NCI-H748 treated with DMSO at 0.1 percent for 48 hours (cell line): ENCODE data around the gene ZBTB16.

ENCODE experiments used
- DNase-seq: peaks from one replicate; lab custom pipeline; 2025; lab: John Stamatoyannopoulos, UW

The ZBTB16 gene

DNA sequence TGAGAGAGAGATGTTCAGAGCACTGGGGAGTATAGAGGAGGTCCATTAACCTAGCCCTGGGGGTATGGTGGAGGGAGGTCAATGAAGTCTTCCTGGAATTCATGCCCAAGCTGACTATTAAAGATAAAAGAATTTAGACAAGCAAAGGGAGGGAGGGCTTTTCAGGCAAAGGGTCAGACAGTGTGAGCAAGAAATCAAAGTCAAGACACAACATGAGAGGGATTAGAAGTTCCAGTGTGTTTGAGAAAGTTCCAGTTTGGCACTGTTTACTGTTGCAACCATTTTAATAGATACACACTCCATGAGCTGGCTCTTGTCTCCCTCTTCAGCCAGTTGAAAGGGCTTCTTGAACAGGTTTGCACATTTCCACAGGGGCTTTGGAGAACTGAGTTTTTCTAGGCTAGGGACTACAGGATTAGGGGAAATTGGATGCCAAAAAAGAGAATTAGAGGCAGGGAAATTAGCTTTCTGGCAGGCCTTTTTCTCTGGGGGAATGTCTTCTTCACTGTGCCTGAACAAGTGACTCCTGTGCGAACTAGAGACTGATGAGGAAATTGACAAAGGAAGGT lies 222.0 kb downstream of the ZBTB16 start:
- no peak for DNase-seq

DNA sequence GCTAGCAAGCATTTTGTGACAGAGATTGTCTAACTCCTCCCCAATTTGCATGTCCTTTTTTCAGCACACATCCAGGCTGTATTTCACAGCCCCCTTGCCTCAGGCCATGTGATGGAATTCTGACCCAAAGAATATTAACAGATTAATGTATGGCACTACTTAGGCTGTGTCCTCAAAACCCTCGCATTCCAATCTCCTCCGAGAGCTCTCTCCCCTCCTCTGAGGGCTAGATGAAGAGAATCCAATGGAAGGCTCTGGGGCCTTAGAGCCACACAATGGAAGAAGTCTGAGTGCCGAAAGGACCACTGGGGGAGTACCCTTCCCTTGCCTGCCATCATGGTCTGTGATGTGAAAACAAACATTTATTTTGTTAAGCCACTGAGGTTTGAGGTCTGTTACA lies 223.0 kb downstream of the ZBTB16 start:
- no peak for DNase-seq

DNA sequence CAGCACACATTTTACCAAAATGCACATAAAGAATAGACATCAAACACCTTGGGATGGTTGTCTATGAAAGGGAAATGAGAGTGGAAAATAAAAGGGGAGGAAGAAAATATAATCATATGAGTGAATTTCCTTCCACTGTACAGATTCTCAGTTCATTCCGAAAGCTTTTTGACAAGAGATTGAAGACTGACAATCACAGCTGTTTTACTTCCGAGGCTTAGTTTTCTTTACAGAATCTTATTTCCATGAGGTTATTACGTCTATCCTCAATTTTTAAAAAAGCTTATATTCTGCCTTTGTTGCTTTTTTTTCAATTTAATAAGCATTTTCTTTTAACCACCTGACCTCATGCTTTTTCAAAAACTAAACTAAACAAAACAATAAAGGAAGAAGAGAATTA lies 223.9 kb downstream of the ZBTB16 start:
- no peak for DNase-seq

DNA sequence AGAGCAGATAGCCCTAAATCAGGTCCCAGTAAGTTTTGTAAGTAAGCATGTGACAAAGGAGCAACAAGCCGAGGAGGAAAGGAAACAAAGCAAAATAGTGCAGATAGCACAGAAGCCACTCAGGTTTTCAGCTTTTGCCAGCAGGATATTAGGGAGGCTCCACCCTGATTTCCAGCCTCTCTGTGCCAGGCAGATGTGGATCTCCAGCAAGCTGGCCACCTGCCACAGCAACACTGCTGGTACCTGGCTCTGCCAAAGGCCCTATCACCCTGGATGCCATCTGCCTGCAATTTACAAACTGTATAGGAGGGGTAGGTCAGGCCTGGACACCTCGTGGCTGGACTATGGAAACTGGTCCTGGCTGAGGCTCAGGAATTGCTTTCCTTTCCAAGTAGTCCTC lies 224.5 kb downstream of the ZBTB16 start:
- DNase-seq = no peak

DNA sequence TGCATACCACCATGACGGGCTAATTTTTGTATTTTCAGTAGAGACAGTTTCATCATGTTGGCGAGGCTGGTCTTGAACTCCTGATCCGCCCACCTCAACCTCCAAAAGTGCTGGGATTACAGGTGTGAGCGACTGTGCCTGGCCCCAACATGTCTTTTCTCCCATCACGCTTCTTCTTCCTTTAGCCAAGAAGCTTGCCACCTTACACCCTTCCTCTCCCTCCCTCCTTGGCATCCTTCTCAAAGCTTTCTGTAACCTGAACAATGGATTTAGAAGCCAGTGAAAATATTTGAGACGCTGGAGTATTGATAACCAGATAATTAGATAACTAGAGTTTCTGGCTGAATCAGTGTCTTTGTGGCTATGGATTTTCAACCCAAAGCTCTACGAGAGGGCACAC lies 225.4 kb downstream of the ZBTB16 start:
- no peak for DNase-seq

DNA sequence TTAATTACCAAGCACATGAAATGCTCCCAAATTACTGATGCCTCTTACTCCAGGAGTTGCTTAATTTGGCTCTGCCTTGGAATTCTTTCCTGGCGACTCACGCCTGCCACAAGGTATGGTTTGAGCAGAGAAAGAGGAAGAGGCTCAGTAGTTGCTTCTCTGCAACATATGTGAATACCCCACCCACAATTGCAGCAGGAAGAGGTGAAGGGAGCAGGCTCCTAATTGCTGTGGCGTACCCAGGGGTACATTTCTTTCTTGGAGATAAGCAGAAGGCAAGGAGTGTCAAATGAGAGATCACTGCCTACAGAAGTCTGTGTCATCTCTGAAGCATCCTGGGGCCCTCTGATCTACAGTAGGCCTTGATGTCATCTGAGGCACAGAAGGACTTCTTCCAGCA lies 226.1 kb downstream of the ZBTB16 start:
- DNase-seq = no peak

DNA sequence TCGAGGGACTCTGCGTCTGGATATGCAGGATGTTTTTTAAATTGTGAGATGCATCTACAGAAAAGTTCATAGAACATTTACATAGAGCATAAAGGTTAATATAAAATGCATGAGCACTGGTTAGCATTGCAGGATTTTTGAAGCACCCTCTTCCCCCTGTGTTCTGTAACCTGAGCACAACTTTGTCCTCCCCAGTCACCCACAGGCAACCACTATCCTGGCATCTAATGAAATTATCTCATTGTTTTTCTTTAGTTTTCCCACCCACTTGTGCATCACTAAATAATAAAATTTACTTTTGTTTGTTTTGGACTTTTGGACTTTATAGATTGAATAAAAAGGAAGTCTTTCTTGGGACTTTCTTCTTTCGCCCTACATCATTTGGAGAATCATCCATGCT lies 226.7 kb downstream of the ZBTB16 start:
- DNase-seq = no peak

DNA sequence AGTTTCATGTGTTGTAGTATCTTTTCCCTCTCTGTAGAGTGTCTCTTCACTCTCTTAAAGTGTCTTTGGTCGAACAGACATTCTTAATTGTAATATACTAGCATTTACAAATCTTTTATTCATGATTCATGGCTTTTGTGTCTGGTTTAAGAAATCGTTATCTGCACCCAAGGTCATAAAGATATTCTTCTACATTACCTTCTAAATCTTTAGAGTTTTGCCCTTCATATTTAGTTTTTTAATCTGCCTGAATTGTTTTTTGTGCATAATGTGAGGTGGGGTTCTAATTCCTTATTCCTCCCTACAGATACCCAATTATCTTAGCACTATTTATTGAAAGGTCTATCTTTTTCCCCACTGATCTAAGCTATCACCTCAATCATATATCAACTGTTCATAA lies 227.6 kb downstream of the ZBTB16 start:
- DNase-seq = no peak

DNA sequence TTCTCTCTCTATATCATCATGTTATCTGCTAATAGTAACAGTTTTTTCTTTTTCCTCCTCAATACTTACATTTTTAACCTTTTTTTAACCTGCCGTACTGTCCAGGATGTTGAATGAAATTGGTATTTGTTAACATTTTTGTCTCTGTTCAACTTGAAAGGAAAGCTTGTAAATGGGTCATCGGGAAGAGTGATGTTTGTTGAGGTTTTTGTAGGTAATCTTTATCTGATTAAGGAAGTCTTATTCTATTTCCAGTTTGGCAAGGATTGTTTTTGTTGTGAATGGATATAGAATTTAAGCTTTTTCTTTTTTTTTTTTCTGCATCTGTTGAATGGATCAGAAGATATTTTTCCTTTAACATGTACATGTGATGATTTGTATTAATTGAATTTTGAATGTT lies 228.6 kb downstream of the ZBTB16 start:
- DNase-seq = no peak

DNA sequence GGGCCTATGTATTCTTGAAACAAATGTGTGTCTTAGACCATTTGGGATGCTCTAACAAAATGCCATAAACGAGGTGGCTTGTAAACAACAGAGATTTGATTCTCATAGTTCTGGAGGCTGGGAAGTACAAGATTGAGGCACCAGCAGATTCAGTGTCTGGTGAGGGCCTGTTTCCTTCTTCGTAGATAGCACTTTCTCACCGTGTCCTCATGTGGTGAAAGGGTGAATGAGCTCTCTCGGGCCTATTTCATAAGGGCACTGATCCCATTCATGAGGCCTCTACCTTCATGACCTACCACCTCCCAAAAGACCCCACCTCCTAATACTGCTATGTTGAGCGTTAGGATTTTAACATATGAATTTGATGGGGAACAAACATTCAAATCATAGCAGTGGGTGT lies 230.3 kb downstream of the ZBTB16 start:
- no peak for DNase-seq

DNA sequence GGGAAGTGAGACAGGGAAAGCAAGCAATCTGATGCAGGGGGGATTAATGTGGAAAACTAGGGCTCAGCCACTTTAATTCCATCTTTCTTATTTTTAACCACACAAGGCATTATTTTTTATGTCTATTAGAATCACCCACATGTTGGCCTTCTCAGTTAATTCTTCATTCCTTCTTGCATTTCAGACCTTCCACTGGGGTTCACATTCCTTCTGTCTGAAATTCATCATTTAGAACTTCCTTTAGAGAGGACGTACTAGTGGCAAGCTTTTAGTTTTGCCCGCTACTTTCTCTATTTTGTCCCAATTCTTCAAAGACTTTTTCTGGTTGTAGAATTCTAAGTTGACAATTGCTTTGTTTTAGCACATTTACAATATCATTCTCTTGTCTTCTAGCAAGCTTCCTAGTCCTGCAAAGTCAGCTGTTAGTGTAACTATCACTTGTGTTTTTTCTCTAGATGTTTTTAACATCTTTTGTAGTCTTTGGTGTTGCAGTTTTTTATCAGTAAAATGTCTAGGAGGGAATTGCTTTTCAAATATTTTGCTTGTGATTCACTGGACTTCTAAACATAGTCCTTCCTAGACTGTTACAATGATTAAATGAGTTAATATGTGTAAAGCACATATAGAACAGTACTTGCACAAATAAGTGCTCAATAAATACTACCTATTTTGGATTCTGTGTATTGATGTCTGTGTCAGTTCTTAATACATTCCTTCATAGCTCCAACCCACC lies 231.2 kb downstream of the ZBTB16 start:
- no peak for DNase-seq

DNA sequence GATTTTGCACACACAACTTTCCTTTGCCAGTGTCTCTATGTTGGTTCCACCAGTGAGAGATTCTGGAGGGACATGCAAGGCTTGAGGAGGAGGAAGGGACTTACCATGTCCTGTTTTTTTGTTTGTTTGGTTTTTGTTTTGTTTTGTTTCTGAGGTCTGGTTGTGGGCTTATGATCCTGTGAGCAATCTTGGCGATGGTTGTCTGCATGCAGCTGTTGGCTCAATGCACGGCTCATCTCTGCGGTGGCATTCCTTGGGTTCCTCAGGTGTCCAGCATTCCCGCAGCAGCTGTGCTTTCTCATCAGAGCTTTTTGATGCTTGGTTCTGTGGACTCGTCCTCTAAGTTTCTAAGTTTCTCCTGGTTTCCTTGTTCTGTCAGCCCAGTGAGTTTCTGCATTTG lies 231.9 kb downstream of the ZBTB16 start:
- no peak for DNase-seq

DNA sequence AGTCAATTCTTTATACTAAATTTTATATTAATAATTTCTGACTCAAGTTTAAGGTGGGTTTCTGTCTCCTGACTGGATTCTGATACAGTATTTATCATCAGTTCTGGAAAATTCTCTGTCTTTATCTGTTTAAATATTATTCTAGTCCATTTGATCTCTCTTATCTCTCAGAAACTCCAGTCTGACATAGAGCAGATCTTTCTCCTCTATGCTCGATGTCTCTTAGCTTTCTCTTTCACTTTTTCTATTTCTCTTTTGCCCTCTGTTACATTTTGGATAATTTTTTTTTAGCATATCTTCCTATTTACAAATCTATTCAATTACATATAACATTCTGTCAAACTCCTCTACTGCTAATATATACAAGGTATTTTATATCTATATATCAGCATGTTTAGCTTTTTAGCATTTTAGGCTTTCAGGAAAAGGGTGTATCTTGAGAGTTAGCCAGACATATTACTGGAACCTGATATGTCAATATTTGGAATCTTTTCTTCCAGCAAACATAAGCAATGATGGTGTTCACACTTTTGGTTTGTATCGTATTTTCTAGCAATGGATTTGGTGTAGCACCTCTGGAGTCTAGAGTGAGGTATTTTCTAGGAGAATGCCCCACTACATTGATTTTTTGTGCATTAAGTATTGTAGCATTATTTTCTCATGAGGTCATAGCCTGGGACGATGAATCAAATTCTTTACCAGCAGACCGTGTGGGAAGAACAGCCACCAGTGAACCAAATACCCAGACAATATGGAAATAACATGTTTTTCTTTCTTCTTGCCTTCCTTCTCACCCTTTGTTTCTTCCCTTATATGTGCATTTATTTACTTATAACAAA lies 232.6 kb downstream of the ZBTB16 start:
- DNase-seq = no peak

DNA sequence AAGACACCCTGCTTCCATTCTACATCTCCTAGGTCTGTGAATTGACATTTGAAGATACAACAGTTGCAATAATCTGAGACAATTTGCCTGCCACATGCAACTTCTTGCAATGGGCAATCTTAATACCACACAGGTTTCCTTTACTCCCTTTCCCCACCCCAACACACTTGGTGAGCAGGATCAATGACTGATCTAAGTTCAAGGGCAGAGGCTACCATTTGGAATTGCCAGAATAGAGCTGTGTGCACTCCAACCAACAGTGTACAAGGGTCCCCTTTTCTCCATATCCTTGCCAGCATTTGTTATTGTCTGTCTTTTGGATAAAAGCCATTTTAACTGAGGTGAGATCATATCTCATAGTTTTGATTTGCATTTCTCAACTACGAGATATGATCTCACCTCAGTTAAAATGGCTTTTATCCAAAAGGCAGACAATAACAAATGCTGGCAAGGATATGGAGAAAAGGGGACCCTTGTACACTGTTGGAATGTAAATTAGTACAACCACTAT lies 233.7 kb downstream of the ZBTB16 start:
- no peak for DNase-seq

DNA sequence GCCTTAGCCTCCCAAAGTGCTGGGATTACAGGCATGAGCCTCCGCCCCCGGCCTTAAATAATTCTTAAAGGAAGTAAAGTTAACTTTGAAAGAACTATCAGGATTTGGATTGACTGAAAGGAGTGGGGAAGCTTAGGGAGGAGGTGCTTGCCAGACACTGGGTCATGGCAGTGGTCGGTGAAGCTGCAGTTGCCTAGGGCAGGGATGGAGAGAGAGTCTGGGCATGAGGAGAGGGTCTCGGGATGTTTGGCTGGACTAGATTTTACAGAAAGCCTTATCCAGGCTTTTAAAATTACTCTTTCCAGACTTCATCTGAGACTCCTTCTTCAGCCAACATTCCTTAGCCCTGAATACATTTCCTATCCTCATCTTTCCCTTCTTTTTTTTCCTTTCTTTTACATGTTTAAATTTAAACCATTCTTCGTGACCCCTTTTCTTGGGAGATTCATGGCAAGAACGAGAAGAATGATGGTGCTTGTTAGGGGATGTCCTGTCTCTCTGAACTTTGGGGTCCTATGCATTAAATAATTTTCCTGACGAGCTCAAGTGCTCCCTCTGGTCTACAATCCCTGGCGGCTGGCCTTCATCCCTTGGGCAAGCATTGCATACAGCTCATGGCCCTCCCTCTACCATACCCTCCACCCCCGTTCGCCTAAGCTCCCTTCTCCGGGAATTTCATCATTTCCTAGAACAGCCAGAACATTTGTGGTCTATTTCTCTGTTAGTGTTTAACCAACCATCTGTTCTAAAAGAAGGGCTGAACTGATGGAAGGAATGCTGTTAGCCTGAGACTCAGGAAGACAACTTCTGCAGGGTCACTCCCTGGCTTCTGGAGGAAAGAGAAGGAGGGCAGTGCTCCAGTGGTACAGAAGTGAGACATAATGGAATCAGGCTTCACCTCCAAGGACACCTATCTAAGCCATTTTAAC lies 236.4 kb downstream of the ZBTB16 start, which contains the start of gene NNMT:
TSS of gene NNMT (plus strand) at position 724 of the 929 bp plus-strand sequence. CDS start at position 882, 158 bp downstream.
- no peak for DNase-seq

DNA sequence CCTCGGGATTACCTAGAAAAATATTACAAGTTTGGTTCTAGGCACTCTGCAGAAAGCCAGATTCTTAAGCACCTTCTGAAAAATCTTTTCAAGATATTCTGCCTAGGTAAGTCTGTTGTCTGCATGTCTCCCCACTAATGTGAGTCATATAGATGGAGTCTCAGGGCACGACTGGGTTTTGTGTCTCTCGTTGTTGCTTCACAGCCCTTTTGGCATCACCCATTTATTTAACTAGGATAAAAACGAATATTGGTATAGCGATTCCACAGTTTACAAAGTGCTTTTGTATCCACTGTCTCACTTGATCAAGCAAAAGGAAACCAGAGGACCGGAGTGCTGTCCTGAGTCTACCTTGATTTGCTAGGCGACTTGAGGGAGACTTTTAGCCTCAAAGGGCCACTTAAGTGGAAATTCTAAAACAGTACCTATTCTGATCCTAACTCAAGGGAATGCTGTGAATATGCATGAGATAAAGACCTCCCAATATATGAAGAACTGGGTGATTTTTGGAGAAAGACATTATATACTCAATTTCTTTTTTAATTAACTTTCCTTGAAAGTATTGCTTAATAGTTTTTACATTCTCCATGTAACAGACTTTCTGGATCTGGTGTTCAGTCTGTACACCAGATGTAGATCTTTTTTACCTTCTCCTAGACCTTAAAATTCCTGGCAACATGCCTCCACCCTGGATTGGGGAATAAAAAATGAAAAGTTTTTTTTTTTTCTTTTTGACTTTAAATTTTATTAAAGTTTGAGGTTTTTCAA lies 237.3 kb downstream of the ZBTB16 start:
- no peak for DNase-seq

DNA sequence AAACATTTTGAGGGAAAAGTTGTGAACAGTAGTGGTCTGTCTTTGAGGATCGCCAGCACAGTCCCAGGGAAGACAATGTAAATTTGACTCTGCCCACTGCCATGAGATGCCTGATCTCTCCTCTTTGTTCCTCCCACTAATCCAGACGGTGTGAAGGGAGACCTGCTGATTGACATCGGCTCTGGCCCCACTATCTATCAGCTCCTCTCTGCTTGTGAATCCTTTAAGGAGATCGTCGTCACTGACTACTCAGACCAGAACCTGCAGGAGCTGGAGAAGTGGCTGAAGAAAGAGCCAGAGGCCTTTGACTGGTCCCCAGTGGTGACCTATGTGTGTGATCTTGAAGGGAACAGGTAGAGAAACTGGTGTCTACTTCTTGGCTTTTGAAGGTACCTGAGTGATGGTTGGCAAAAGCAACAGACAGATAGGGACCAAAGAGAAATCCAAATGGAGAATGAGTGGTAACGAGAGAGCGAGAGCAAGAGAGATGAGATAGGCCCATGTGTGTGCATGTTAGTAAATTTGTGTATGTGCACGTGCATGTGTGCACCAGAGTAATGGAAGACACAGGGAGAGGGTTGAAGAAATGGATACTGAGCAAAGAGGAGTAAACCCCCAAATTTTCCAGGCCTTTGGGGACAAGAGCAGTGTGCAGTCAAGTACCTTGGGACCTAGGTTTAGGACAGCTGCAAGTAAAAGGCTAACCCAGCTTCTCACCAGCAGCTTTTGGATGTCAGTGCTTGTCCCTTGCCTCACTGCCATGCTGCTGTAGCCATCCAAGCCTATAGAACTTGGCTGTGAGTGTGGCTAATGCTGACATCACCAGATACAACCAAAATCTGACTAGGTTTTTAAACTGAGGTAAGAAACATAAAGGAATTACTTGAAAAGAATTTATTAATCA lies 238.5 kb downstream of the ZBTB16 start:
- DNase-seq = no peak

DNA sequence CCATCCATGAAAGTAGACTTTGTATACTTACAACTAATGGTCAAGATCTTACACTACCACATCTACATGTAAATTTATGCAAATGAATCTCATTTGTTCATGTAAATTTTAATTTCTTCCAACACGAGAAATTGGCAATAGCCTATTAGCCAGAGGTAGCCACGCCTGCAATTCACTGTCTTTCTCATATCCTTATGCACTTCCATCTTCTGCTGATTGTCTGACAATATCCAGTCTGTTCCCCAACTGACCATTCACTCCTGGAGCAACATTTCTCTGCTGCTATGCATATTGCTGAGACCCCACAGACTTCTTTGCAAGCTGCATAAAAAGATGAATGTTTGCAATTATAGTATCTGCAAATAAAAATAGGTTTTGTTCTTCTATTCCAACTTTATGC lies 239.2 kb downstream of the ZBTB16 start:
- no peak for DNase-seq
